Stomach (tissue), 9 donors: ENCODE measurements around the gene PHF2. TPM values are rescaled to one million over a fixed set of nuclear protein-coding genes. Genes with fewer than 3 reads are reported as not detected.

Experiments used
- DNase-seq, 2 donors: peaks; one replicate each; pipeline versions ENCODE4 v3.0.0 to v3.0.0-alpha.2; 2013 to 2019
- H3K27ac ChIP-seq, 5 donors: fragments of 200-600 bp in 4 of 5; sonication (generic) in 4 of 5; one replicate each; pipeline ENCODE4 v1.5.1; 2013 to 2019; ENCODE audit warnings: mild to moderate bottlenecking in 1 of 5, moderate library complexity in 1 of 5
- H3K27me3 ChIP-seq, 3 donors: fragments of 200-600 bp; sonication (generic); one replicate each; pipeline ENCODE4 v1.5.1; 2017 to 2019; ENCODE audit warnings: mixed run types in 1 of 3
- H3K36me3 ChIP-seq, 4 donors: fragments of 200-600 bp; sonication (generic); 1 replicate in 3 of 4; 2 replicates in 1 of 4; pipeline ENCODE4 v1.5.1; 2016 to 2019
- H3K4me1 ChIP-seq, 4 donors: fragments of 200-600 bp; sonication (generic); one replicate each; pipeline ENCODE4 v1.5.1; 2016 to 2019
- H3K4me3 ChIP-seq, 4 donors: fragments of 200-600 bp; sonication (generic) in 3 of 4; one replicate each; pipeline ENCODE4 v1.5.1; 2016 to 2019; ENCODE audit warnings: mild to moderate bottlenecking in 1 of 4
- H3K9me3 ChIP-seq, 4 donors: fragments of 200-600 bp; sonication (generic); one replicate each; pipeline ENCODE4 v1.5.1; 2016 to 2019
- EP300 ChIP-seq: sonication (generic); formaldehyde crosslinking; IDR thresholded peaks from one replicate; pipeline ENCODE4 v1.6.1; 2017; ENCODE audit warnings: antibody characterized with exemption
- POLR2A ChIP-seq, 4 donors: fragments of 450-650 bp; IDR thresholded peaks; one replicate each; pipeline ENCODE4 v1.6.1; 2016; ENCODE audit warnings: antibody characterized with exemption in 4 of 4, control low read depth in 2 of 4, mild to moderate bottlenecking in 1 of 4, moderate library complexity in 1 of 4
- POLR2AphosphoS5 ChIP-seq, 3 donors: sonication (generic); formaldehyde crosslinking; IDR thresholded peaks; one replicate each; pipeline ENCODE4 v1.6.1; 2016; ENCODE audit warnings: antibody characterized with exemption in 3 of 3
- WGBS, 5 donors: extraction: QIAGEN DNeasy Blood & Tissue Kit in 3 of 5; methylation state at CpG; one replicate each; pipeline versions ENCODE4 v1.1.5 to v1.1.7; 2013 to 2018; 5-methylcytosine and 5-hydroxymethylcytosine counted together
- intact Hi-C: fragments of 100-400 bp; cut with DNase I; formaldehyde crosslinking; loops from one replicate; pipeline ENCODE4 v1.15.1; 2023; ENCODE audit warnings: low total_unique reads
- polyA plus RNA-seq, 3 donors: library from polyadenylated mRNA; stranded (reverse); fragments of 200-250 nt; gene quantifications; one replicate each; pipeline ENCODE4 v1.2.3, GENCODE V29; 2013
- total RNA-seq, 5 donors: library from RNA; depleted of rRNA; stranded (reverse); fragments of >200 nt; gene quantifications; one replicate each; pipeline versions ENCODE4 v1.1.0 to v1.2.3, GENCODE V29; 2014 to 2016
- TF ChIP-seq, protein P1 (sequence below), 7 experiments: fragments of 450-650 bp in 4 of 7; fragments of 200-600 bp in 3 of 7; sonication (generic) in 3 of 7; IDR thresholded peaks; one replicate each; pipeline ENCODE4 v1.5.1; 2016 to 2019; ENCODE audit warnings: antibody characterized with exemption in 7 of 7, control low read depth in 2 of 7, mild to moderate bottlenecking in 1 of 7
- donor health status: healthy with polysubstance abuse.
- donor health status: Bipolar disorder and iron deficiency.
- donor health status: healthy.

PHF2 gene
- total and polyA plus RNA-seq, 8 donors = 14.2 to 58.0 (median 19.5) TPM

DNA sequence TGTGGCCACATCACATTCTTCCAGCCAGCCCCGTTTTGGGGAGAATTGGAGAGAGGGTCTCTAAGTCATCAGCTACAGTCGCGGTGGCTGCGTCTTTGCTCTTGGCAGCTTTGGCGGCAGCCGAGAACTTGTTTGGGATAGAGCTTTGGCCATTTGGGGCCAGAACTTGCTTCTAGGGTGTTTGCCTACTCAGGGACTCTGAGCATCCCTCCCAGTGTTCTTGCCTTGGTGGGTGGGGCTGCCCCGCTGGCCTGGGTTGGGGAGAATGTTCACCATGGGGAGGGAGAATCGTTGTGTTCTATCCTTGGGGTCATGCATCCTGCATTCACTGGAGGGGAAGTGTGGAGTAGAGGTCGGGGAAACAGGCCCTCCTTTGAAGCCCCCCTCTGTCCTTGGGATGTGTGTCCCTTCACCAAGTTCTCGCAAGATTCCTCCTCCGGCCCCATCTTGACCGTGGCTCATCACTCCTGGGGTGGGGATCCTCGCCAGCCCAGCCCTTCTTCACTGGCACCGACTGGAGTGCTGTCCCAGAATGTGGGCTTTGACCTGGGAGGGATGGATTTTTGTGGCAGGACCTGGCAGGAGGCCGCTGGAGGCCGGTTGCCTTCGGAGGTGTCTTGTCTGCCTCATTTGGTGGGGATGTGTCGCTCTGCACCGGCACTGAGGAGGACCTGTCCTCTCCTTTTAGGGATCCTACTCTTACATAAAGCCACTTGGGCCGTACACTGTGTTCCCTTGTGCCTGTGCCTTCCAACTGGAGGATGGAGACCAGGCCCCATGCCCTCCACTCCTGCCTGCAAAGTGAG, 3.5 kb downstream of the PHF2 start:
- H3K36me3 ChIP-seq = no peaks in the 10 kb centered on the region
- peak overlapping the region; percentile 28 to 96 (median 69) for H3K27ac ChIP-seq
- no peaks in the 10 kb centered on the region for H3K9me3 ChIP-seq
- intact Hi-C loops = no loop called here
- no peaks in the 10 kb centered on the region for H3K27me3 ChIP-seq
- TF ChIP-seq, protein P1, sequence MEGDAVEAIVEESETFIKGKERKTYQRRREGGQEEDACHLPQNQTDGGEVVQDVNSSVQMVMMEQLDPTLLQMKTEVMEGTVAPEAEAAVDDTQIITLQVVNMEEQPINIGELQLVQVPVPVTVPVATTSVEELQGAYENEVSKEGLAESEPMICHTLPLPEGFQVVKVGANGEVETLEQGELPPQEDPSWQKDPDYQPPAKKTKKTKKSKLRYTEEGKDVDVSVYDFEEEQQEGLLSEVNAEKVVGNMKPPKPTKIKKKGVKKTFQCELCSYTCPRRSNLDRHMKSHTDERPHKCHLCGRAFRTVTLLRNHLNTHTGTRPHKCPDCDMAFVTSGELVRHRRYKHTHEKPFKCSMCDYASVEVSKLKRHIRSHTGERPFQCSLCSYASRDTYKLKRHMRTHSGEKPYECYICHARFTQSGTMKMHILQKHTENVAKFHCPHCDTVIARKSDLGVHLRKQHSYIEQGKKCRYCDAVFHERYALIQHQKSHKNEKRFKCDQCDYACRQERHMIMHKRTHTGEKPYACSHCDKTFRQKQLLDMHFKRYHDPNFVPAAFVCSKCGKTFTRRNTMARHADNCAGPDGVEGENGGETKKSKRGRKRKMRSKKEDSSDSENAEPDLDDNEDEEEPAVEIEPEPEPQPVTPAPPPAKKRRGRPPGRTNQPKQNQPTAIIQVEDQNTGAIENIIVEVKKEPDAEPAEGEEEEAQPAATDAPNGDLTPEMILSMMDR (IDR thresholded peaks at IDR 0.05) = no peak
- TF ChIP-seq POLR2A (IDR thresholded peaks at IDR 0.05) (no peak), POLR2AphosphoS5 (IDR thresholded peaks at IDR 0.05) (no peak), EP300 (no peak)
- WGBS, 5 donors = 73 to 83% (median 78%) methylated on average over 19 to 20 of the region's 20 CpGs
- peaks cover 60 to 68% (median 63%) of the 10 kb centered on the region in 4 donors for H3K4me1 ChIP-seq
- DNase-seq = peak in 1 of 2 donors; percentile 24
- no peak overlapping the region for H3K4me3 ChIP-seq

DNA sequence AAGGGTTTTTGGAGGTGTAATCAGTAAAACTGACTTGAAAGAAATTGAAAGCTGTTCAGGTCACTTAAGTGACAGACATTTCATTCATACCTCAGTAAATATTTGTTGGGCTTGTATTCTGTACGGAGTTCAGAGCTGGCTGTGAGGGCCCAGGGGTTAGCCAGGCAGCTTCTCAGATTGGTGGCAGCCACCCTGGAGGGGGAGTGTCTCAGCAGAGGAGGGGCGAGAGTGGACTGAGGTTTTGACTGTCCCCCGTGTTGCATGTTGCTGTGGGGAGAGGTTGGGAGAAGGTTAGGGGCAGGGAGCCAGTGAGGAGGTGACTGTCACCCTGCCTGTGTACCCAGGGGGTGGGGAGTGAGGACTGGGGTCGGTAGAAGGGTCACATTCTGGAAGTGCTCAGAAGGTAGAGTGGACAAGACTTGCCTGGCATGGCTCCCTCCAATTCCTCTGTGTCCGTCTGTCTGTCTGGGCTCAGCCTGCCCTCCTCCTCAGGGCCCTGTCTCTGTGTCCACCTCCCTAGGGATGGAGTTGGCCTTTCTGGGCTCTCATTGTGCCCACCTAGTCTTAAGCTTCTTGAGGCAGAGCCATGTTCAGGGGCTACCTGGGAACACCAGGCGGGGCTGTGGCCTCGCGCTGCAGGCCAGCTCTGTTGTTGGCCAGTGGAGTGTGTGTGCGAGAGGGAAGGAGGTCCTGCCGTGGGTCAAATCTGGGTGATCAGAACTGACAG, 4.4 kb downstream of the PHF2 start:
- H3K4me3 ChIP-seq = no peak overlapping the region
- H3K36me3 ChIP-seq = no peaks in the 10 kb centered on the region
- WGBS, 5 donors = 31 to 44% (median 41%) methylated on average over 10 of the region's 10 CpGs
- TF ChIP-seq POLR2AphosphoS5 (IDR thresholded peaks at IDR 0.05) (no peak), POLR2A (IDR thresholded peaks at IDR 0.05) (no peak), EP300 (no peak)
- peak overlapping the region; percentile 14 to 96 (median 69) for H3K27ac ChIP-seq
- H3K4me1 ChIP-seq = peaks cover 55 to 70% (median 60%) of the 10 kb centered on the region in 4 donors
- no peaks in the 10 kb centered on the region for H3K27me3 ChIP-seq
- intact Hi-C loops = no loop called here
- DNase-seq = peak in 1 of 2 donors; percentile 30
- no peaks in the 10 kb centered on the region for H3K9me3 ChIP-seq

DNA sequence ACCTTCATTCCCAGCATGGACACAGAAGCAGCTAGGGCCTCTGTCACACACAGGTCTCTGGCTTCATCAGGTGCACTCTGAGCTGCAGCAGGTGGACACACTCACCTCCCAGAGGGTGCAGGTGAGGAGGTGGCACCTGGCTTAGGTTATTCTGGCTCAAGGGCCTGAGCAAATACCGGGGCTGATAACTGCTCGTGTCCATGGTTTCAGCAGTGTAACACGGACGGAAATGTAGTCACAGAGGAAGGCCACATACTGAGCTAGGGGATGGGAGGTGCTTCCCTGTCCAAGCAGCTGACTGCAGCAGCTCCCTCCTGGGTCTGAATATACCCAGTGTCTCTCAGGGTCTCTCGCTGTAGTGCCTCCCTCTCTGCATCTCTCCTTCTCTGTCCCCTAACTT, 5.7 kb downstream of the PHF2 start:
- peak overlapping the region; percentile 14 to 96 (median 69) for H3K27ac ChIP-seq
- DNase-seq = peak; percentile 80 to 85
- intact Hi-C loops = no loop called here
- H3K27me3 ChIP-seq = no peaks in the 10 kb centered on the region
- no peaks in the 10 kb centered on the region for H3K36me3 ChIP-seq
- H3K9me3 ChIP-seq = no peaks in the 10 kb centered on the region
- WGBS, 5 donors = 24 to 37% (median 26%) methylated on average over 5 of the region's 5 CpGs
- no peak for TF ChIP-seq POLR2A (IDR thresholded peaks at IDR 0.05)
- TF ChIP-seq, protein P1 (IDR thresholded peaks at IDR 0.05) = peak in 1 of 7 experiments; percentile 3
- no peak for TF ChIP-seq EP300
- peak in 2 of 3 donors; percentile 62 to 87 for TF ChIP-seq POLR2AphosphoS5 (IDR thresholded peaks at IDR 0.05)
- H3K4me1 ChIP-seq = peaks cover 67 to 82% (median 72%) of the 10 kb centered on the region in 4 donors
- H3K4me3 ChIP-seq = no peak overlapping the region

DNA sequence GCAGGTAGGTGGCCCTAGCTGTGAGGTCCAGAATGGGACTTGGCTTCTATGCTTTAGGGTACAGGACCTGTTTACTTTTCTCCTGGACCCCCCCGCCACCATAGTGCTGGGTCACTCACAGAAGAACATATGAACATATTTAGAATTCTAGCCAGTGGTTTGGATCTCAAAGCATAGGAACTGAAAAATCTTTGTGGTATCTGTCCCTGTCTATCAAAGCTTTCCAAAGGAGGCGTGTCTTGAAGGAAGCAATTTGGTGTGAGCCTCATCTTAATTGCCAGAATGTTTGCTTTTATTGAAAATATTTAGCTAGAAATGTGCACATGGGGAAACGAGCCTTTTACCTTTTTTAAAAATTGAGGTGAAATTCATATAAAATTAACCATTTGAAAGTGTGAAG, 6.2 kb downstream of the PHF2 start:
- H3K4me3 ChIP-seq = no peak overlapping the region
- no peaks in the 10 kb centered on the region for H3K27me3 ChIP-seq
- intact Hi-C loops = no loop called here
- peak in 1 of 2 donors; percentile 17 for DNase-seq
- peaks cover 67 to 83% (median 74%) of the 10 kb centered on the region in 4 donors for H3K4me1 ChIP-seq
- peak overlapping the region; percentile 14 to 96 (median 69) for H3K27ac ChIP-seq
- TF ChIP-seq POLR2AphosphoS5 (IDR thresholded peaks at IDR 0.05) (no peak), EP300 (no peak), POLR2A (IDR thresholded peaks at IDR 0.05) (no peak)
- TF ChIP-seq, protein P1 (IDR thresholded peaks at IDR 0.05) = no peak
- H3K9me3 ChIP-seq = no peaks in the 10 kb centered on the region
- H3K36me3 ChIP-seq = no peaks in the 10 kb centered on the region
- 38 to 59% (median 47%) methylated on average over 3 of the region's 3 CpGs for WGBS, 5 donors
